Measurements from ENCODE around the gene KDM4C. TPM values are rescaled to one million over a fixed set of nuclear protein-coding genes. Genes with fewer than 3 reads are reported as not detected.
"Not testable (repeated sequence)": the region's sequence is repeated elsewhere in the genome, so short reads cannot be mapped to it uniquely, and the experiment has no call there.

Gene KDM4C
- total and polyA plus RNA-seq, 2 experiments from 2014 or later, result 14.3 to 20.6 TPM

GRCh38 chr9:7011395-7012067, 253.8 kb downstream of the KDM4C start:
- H3K4me1 ChIP-seq (ENCODE audit: insufficient read depth), result no peaks in the 10 kb centered on the region
- TF ChIP-seq EZH2phosphoT487 (IDR thresholded peaks at IDR 0.05; ENCODE audit: insufficient read depth, low read depth), result no peak
- H3K36me3 ChIP-seq (ENCODE audit: low read depth), result peaks cover 15% of the 10 kb centered on the region; the same call in 1 of the 2 replicates
- in situ Hi-C loops (cut with MboI), result no loop called here
- no peak for DNase-seq
- no peaks in the 10 kb centered on the region for H4K20me1 ChIP-seq (ENCODE audit: insufficient read depth)
- H3K9me2 ChIP-seq (ENCODE audit: insufficient read depth), result no peaks in the 10 kb centered on the region
- no peak overlapping the region for H3K27ac ChIP-seq
- H3K27me3 ChIP-seq (replicated peaks; ENCODE audit: insufficient read depth), result no peaks in the 10 kb centered on the region
- H3K4me2 ChIP-seq (ENCODE audit: unreplicated experiment), result no peak overlapping the region
- no peaks in the 10 kb centered on the region for H3K79me2 ChIP-seq (ENCODE audit: insufficient read depth)
- no peaks in the 10 kb centered on the region for H3F3A ChIP-seq (ENCODE audit: insufficient read depth)
- H3K9me3 ChIP-seq (ENCODE audit: low read depth), result no peaks in the 10 kb centered on the region
- H3K9ac ChIP-seq, result no peak overlapping the region
- H2AFZ ChIP-seq, result no peak overlapping the region
- 94 to 98% methylated on average over 8 of the region's 8 CpGs for WGBS, 2 experiments (ENCODE audit: low coverage in 1 of 2, low lambda C conversion rate in 2 of 2, missing lambda C conversion rate in 2 of 2)
- no peak overlapping the region for H3K4me3 ChIP-seq

- no peak for TF ChIP-seq EZH2 (IDR thresholded peaks at IDR 0.05; ENCODE audit: insufficient read depth, poor library complexity, severe bottlenecking)
- no peak for TF ChIP-seq EZH2phosphoT487 (IDR thresholded peaks at IDR 0.05; ENCODE audit: insufficient read depth, low read depth)
- no peak overlapping the region for H3K4me3 ChIP-seq
Measured at GRCh38 chr9:7027996-7028395, 270.2 kb downstream of the KDM4C start.

DNA sequence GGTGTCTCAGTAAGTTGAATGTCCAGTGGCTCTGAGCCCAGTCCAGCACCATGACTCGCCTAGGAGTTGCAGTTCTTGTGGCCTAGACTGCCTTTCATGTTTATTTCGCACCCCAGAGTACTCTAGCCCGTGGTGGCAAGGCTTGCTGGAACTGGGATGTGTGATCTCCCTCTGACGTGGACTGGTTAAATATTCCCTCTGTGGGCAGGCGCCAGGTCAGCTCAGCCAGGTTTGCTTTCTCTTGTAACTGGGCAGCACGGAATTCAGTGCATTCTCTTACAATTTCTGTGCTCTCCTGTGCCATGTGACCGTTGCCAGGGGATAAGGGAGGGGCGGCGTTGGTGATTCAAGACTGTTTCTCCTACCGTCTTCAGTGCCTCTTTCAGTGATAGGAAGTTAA, 270.8 kb downstream of the KDM4C start:
- H2AFZ ChIP-seq, result no peak overlapping the region
- H3K27me3 ChIP-seq (replicated peaks; ENCODE audit: insufficient read depth), result no peaks in the 10 kb centered on the region
- H3K79me2 ChIP-seq (ENCODE audit: insufficient read depth), result no peaks in the 10 kb centered on the region
- no peaks in the 10 kb centered on the region for H3K9me2 ChIP-seq (ENCODE audit: insufficient read depth)
- H3K4me1 ChIP-seq (ENCODE audit: insufficient read depth), result no peaks in the 10 kb centered on the region
- H3K36me3 ChIP-seq (ENCODE audit: low read depth), result no peaks in the 10 kb centered on the region
- no peaks in the 10 kb centered on the region for H3K9me3 ChIP-seq (ENCODE audit: low read depth)
- H3K27ac ChIP-seq, result no peak overlapping the region
- no peaks in the 10 kb centered on the region; the same call in 1 of the 2 replicates for H4K20me1 ChIP-seq (ENCODE audit: insufficient read depth)
- in situ Hi-C loops (cut with MboI), result no loop called here
- H3K4me3 ChIP-seq, result no peak overlapping the region
- DNase-seq, result peak; percentile 8
- TF ChIP-seq EZH2phosphoT487 (IDR thresholded peaks at IDR 0.05; ENCODE audit: insufficient read depth, low read depth) (no peak), EZH2 (IDR thresholded peaks at IDR 0.05; ENCODE audit: insufficient read depth, poor library complexity, severe bottlenecking) (no peak)
- 83 to 87% methylated on average over 10 of the region's 10 CpGs for WGBS, 2 experiments (ENCODE audit: low coverage in 1 of 2, low lambda C conversion rate in 2 of 2, missing lambda C conversion rate in 2 of 2)
- no peak overlapping the region for H3K9ac ChIP-seq
- H3K4me2 ChIP-seq (ENCODE audit: unreplicated experiment), result no peak overlapping the region
- H3F3A ChIP-seq (ENCODE audit: insufficient read depth), result no peaks in the 10 kb centered on the region

More at GRCh38 chr9:7027996-7028395, 270.2 kb downstream of the KDM4C start:
- Histone ChIP-seq H3K4me1 (ENCODE audit: insufficient read depth) (no peaks in the 10 kb centered on the region), H3K4me2 (ENCODE audit: unreplicated experiment) (no peak overlapping the region), H3K79me2 (ENCODE audit: insufficient read depth) (no peaks in the 10 kb centered on the region), H2AFZ (no peak overlapping the region), H3K27ac (no peak overlapping the region), H4K20me1 (ENCODE audit: insufficient read depth) (no peaks in the 10 kb centered on the region; the same call in 1 of the 2 replicates), H3K9me3 (ENCODE audit: low read depth) (no peaks in the 10 kb centered on the region), H3K9me2 (ENCODE audit: insufficient read depth) (no peaks in the 10 kb centered on the region), H3K36me3 (ENCODE audit: low read depth) (no peaks in the 10 kb centered on the region), H3F3A (ENCODE audit: insufficient read depth) (no peaks in the 10 kb centered on the region), H3K27me3 (replicated peaks; ENCODE audit: insufficient read depth) (no peaks in the 10 kb centered on the region), H3K9ac (no peak overlapping the region)
- WGBS, 2 experiments (ENCODE audit: low coverage in 1 of 2, low lambda C conversion rate in 2 of 2, missing lambda C conversion rate in 2 of 2), result 96 to 100% methylated on average over 4 of the region's 4 CpGs
- in situ Hi-C loops (cut with MboI), result no loop called here
- DNase-seq, result no peak

GRCh38 chr9:7030943-7031342, 273.2 kb downstream of the KDM4C start:
- H3K9me3 ChIP-seq (ENCODE audit: low read depth); H3K4me2 ChIP-seq (ENCODE audit: unreplicated experiment); H3K4me3 ChIP-seq; H2AFZ ChIP-seq; DNase-seq; H3F3A ChIP-seq (ENCODE audit: insufficient read depth); H3K27me3 ChIP-seq (replicated peaks; ENCODE audit: insufficient read depth); H3K9ac ChIP-seq; H3K36me3 ChIP-seq (ENCODE audit: low read depth); in situ Hi-C loops (cut with MboI); H4K20me1 ChIP-seq (ENCODE audit: insufficient read depth); H3K79me2 ChIP-seq (ENCODE audit: insufficient read depth); H3K4me1 ChIP-seq (ENCODE audit: insufficient read depth); H3K9me2 ChIP-seq (ENCODE audit: insufficient read depth); H3K27ac ChIP-seq: not testable (repeated sequence)
